ENCODE results near the gene SH3D19.

SH3D19 gene

DNA sequence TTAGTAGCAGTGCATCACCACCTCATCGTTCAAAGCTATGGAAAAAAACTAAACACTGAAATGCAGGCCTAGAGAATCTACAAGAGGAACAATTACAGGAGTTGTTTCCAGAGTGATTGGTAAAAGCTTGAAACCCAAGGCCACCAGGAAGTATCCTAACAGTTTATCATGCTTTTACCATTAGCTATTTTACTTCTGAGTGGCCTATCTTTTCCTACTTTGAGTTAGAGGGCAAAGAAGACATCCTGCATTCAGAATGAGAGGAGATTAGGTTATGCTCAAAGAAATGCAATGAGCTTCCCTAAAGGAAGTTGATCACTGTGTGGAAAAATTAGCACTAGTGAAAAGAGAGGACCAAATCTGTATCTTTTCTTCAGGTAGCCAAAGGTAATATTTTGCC lies 118.2 kb downstream of the SH3D19 start:
- H3K4me1 ChIP-seq (ENCODE audit: low read depth, poor library complexity, severe bottlenecking): no peaks in the 10 kb centered on the region
- H4K20me1 ChIP-seq (ENCODE audit: insufficient read depth): no peaks in the 10 kb centered on the region
- no peaks in the 10 kb centered on the region for H3K27me3 ChIP-seq (ENCODE audit: insufficient read depth, low read depth)
- H3K4me2 ChIP-seq: no peak overlapping the region
- TF ChIP-seq CTCF (conservative IDR thresholded peaks at IDR 0.05; ENCODE audit: low read depth, low read length): no peak
- no peak overlapping the region for H3K27ac ChIP-seq
- no peaks in the 10 kb centered on the region for H3K79me2 ChIP-seq (ENCODE audit: insufficient read depth, low read depth)
- no peak overlapping the region for H3K4me3 ChIP-seq (IDR thresholded peaks at IDR 0.05; ENCODE audit: insufficient read depth, low read depth, low read length)
- no peak overlapping the region for H3K9ac ChIP-seq
- H2AFZ ChIP-seq (ENCODE audit: low read depth): no peak overlapping the region
- H3K36me3 ChIP-seq (ENCODE audit: insufficient read depth): no peaks in the 10 kb centered on the region

GRCh38 chr4:151206241-151207005 lies 119.0 kb downstream of the SH3D19 start:
- Histone ChIP-seq H2AFZ (ENCODE audit: low read depth) (no peak overlapping the region), H3K36me3 (ENCODE audit: insufficient read depth) (no peaks in the 10 kb centered on the region)

DNA sequence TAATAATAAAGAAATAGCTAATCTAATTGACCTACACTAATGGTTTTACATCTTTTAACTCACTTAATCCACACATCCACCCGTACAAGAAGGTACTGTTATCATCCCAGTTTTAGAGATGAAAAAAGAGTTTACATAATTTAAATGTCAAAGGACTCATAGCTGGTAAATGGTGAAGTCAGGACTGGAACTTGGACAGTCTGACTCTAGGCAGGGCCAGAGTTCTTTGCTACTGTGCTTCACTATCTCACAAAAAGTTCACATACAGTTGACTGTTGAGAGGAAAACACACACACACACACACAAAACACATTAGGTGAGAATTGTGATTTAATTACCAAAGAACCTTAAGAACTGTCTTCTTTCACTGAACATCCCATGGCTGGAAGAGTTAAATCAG lies 119.7 kb downstream of the SH3D19 start:
- H3K79me2 ChIP-seq (ENCODE audit: insufficient read depth, low read depth): no peaks in the 10 kb centered on the region
- H3K4me2 ChIP-seq: no peak overlapping the region
- no peak overlapping the region for H2AFZ ChIP-seq (ENCODE audit: low read depth)
- H3K27ac ChIP-seq: no peak overlapping the region
- no peak for TF ChIP-seq CTCF (conservative IDR thresholded peaks at IDR 0.05; ENCODE audit: low read depth, low read length)
- H4K20me1 ChIP-seq (ENCODE audit: insufficient read depth): no peaks in the 10 kb centered on the region
- no peaks in the 10 kb centered on the region for H3K36me3 ChIP-seq (ENCODE audit: insufficient read depth)
- H3K27me3 ChIP-seq (ENCODE audit: insufficient read depth, low read depth): no peaks in the 10 kb centered on the region
- no peak overlapping the region for H3K9ac ChIP-seq
- no peaks in the 10 kb centered on the region for H3K4me1 ChIP-seq (ENCODE audit: low read depth, poor library complexity, severe bottlenecking)
- no peak overlapping the region for H3K4me3 ChIP-seq (IDR thresholded peaks at IDR 0.05; ENCODE audit: insufficient read depth, low read depth, low read length)

More at GRCh38 chr4:151206241-151207005, 119.0 kb downstream of the SH3D19 start:
- Histone ChIP-seq H3K9ac (no peak overlapping the region), H3K27ac (no peak overlapping the region), H3K4me1 (ENCODE audit: low read depth, poor library complexity, severe bottlenecking) (no peaks in the 10 kb centered on the region), H3K4me2 (no peak overlapping the region), H3K27me3 (ENCODE audit: insufficient read depth, low read depth) (no peaks in the 10 kb centered on the region), H4K20me1 (ENCODE audit: insufficient read depth) (no peaks in the 10 kb centered on the region), H3K4me3 (IDR thresholded peaks at IDR 0.05; ENCODE audit: insufficient read depth, low read depth, low read length) (no peak overlapping the region), H3K79me2 (ENCODE audit: insufficient read depth, low read depth) (no peaks in the 10 kb centered on the region)
- no peak for TF ChIP-seq CTCF (conservative IDR thresholded peaks at IDR 0.05; ENCODE audit: low read depth, low read length)

DNA sequence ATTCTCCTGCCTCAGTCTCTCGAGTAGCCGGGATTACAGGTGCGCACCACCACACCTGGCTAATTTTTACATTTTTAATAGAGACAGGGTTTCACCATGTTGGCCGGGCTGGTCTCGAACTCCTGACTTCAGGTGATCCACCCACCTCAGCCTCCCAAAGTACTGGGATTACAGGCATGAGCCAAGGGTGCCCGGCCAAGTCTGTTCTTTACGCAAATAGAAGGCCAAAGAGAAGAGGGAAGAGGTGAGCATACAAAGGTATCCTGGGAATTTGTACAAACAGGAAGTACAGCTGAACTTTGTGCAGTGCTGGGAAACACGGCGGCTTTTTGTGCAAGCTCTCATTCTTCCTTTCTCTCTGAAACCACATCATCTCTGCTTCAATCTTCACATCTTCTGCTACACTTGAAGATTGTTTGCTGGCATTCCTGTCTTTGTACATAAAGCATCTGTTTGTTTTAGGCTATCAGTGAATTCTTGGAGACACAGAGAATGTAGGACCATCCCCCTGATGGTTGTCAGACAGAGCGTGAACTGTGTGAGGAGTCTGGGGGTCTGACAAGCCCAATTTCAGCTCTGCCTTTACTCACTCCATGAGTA lies 120.4 kb downstream of the SH3D19 start:
- no peak overlapping the region for H3K4me3 ChIP-seq (IDR thresholded peaks at IDR 0.05; ENCODE audit: insufficient read depth, low read depth, low read length)
- no peaks in the 10 kb centered on the region for H3K79me2 ChIP-seq (ENCODE audit: insufficient read depth, low read depth)
- no peak overlapping the region for H3K27ac ChIP-seq
- H4K20me1 ChIP-seq (ENCODE audit: insufficient read depth): no peaks in the 10 kb centered on the region
- H3K4me2 ChIP-seq: no peak overlapping the region
- no peaks in the 10 kb centered on the region for H3K36me3 ChIP-seq (ENCODE audit: insufficient read depth)
- H3K4me1 ChIP-seq (ENCODE audit: low read depth, poor library complexity, severe bottlenecking): no peaks in the 10 kb centered on the region
- no peak for TF ChIP-seq CTCF (conservative IDR thresholded peaks at IDR 0.05; ENCODE audit: low read depth, low read length)
- H3K27me3 ChIP-seq (ENCODE audit: insufficient read depth, low read depth): no peaks in the 10 kb centered on the region
- H3K9ac ChIP-seq: no peak overlapping the region
- H2AFZ ChIP-seq (ENCODE audit: low read depth): no peak overlapping the region

All from KMS-11 (cell line).